Omental fat pad (tissue), 4 donors: Measurements from ENCODE around the gene CCDC88C. TPM values are rescaled to one million over a fixed set of nuclear protein-coding genes. Genes with fewer than 3 reads are reported as not detected.

Experiments
- ATAC-seq: fragments of 150-250 bp; one replicate; pipeline ENCODE4 v1.9.1; 2016; ENCODE audit warnings: mild to moderate bottlenecking, moderate library complexity; ENCODE audit not compliant: low FRiP score
- DNase-seq: peaks from one replicate; pipeline ENCODE4 v3.0.0-alpha.2; 2019; ENCODE audit warnings: low spot score
- CTCF ChIP-seq, 3 donors: fragments of 450-650 bp; IDR thresholded peaks; one replicate each; pipeline ENCODE4 v1.5.1; 2016 to 2017; ENCODE audit warnings: antibody characterized with exemption in 3 of 3, mild to moderate bottlenecking in 3 of 3, moderate library complexity in 2 of 3
- total RNA-seq, 4 donors: library from RNA; depleted of rRNA; stranded (reverse); fragments of >200 nt; gene quantifications; one replicate each; pipeline ENCODE4 v1.1.0, GENCODE V29; 2016

CCDC88C gene
- total RNA-seq, 4 donors from 2014 or later: 4.5 to 36.6 (median 9.4) TPM

- ATAC-seq (no peak), DNase-seq (no peak)
- no peak for TF ChIP-seq CTCF (IDR thresholded peaks at IDR 0.05)
Measured at GRCh38 chr14:91245029-91245428, 172.6 kb downstream of the CCDC88C start.

- no peak for TF ChIP-seq CTCF (IDR thresholded peaks at IDR 0.05)
- ATAC-seq (no peak), DNase-seq (no peak)
Measured at GRCh38 chr14:91244501-91244901, 173.1 kb downstream of the CCDC88C start, which contains the start of gene GPR68. GPR68 (minus strand) TSS chr14:91244704; CDS start chr14:91235050, 9,654 bp downstream.

GRCh38 chr14:91243074-91243471, 174.5 kb downstream of the CCDC88C start:
- DNase-seq (no peak), ATAC-seq (no peak)

GRCh38 chr14:91242635-91243034, 175.0 kb downstream of the CCDC88C start:
- ATAC-seq (no peak), DNase-seq (no peak)
- no peak for TF ChIP-seq CTCF (IDR thresholded peaks at IDR 0.05)

More at GRCh38 chr14:91243074-91243471, 174.5 kb downstream of the CCDC88C start:
- no peak for TF ChIP-seq CTCF (IDR thresholded peaks at IDR 0.05)

GRCh38 chr14:91241863-91242262, 175.8 kb downstream of the CCDC88C start:
- no peak for TF ChIP-seq CTCF (IDR thresholded peaks at IDR 0.05)
- no peak for DNase-seq
- ATAC-seq: no peak

GRCh38 chr14:91238661-91239060, 179.0 kb downstream of the CCDC88C start:
- no peak for DNase-seq
- ATAC-seq: no peak
- TF ChIP-seq CTCF (IDR thresholded peaks at IDR 0.05): no peak

- ATAC-seq (no peak), DNase-seq (no peak)
- TF ChIP-seq CTCF (IDR thresholded peaks at IDR 0.05): no peak
Measured at GRCh38 chr14:91238085-91238484, 179.5 kb downstream of the CCDC88C start.
